Heart left ventricle (tissue), 16 donors: ENCODE measurements around the gene ZNF862. TPM values are rescaled to one million over a fixed set of nuclear protein-coding genes. Genes with fewer than 3 reads are reported as not detected.
A peak's percentile ranks its signal among the peaks of the same experiment; 100 is the strongest.

Experiments used
- ATAC-seq, 4 donors: fragments of 200-7000 bp; cut with Tn5 transposase; one replicate each; pipeline ENCODE4 v1.9.1; 2020 to 2022; ENCODE audit warnings: moderate library complexity in 4 of 4, mild to moderate bottlenecking in 3 of 4, moderate number of reproducible peaks in 1 of 4
- DNase-seq, 5 donors: peaks; one replicate each; pipeline ENCODE4 v3.0.0-alpha.2; 2020
- H3K27ac ChIP-seq, 12 donors: fragments of 200-600 bp; sonication (generic) in 4 of 12; one replicate each; pipeline versions ENCODE4 v1.5.0 to v1.8.0; 2016 to 2022; ENCODE audit warnings: mild to moderate bottlenecking in 2 of 12
- H3K27me3 ChIP-seq, 9 donors: fragments of 200-600 bp; sonication (generic) in 2 of 9; one replicate each; pipeline versions ENCODE4 v1.5.1 to v1.8.0; 2016 to 2022; ENCODE audit warnings: mild to moderate bottlenecking in 3 of 9
- H3K36me3 ChIP-seq, 9 donors: fragments of 200-600 bp; sonication (generic) in 2 of 9; one replicate each; pipeline versions ENCODE4 v1.5.0 to v1.8.0; 2018 to 2022; ENCODE audit warnings: mild to moderate bottlenecking in 2 of 9
- H3K4me1 ChIP-seq, 12 donors: fragments of 200-600 bp; sonication (generic) in 4 of 12; one replicate each; pipeline versions ENCODE4 v1.5.0 to v1.8.0; 2016 to 2022; ENCODE audit warnings: mild to moderate bottlenecking in 3 of 12
- H3K4me3 ChIP-seq, 12 donors: fragments of 200-600 bp; sonication (generic) in 4 of 12; one replicate each; pipeline versions ENCODE4 v1.5.0 to v1.8.0; 2017 to 2022; ENCODE audit warnings: mild to moderate bottlenecking in 9 of 12, moderate library complexity in 4 of 12
- H3K9me3 ChIP-seq, 12 donors: fragments of 200-600 bp; sonication (generic) in 4 of 12; one replicate each; pipeline versions ENCODE4 v1.5.0 to v1.8.0; 2016 to 2022; ENCODE audit warnings: mild to moderate bottlenecking in 1 of 12
- POLR2A ChIP-seq, 2 donors: fragments of 450-650 bp; IDR thresholded peaks; one replicate each; pipeline ENCODE4 v1.6.1; 2017; ENCODE audit warnings: antibody characterized with exemption in 2 of 2, mild to moderate bottlenecking in 2 of 2, moderate library complexity in 2 of 2
- WGBS, 4 donors: extraction: QIAGEN DNeasy Blood & Tissue Kit in 2 of 4; methylation state at CpG; one replicate each; pipeline versions ENCODE4 v1.1.5 to v1.1.7; 2013 to 2018; 5-methylcytosine and 5-hydroxymethylcytosine counted together
- intact Hi-C, 10 donors: fragments of 100-400 bp; cut with DNase I; formaldehyde crosslinking; loops; one replicate each; pipeline versions ENCODE4 v1.11.1 to v1.14.2; 2022
- polyA plus RNA-seq, 2 donors: library from polyadenylated mRNA; stranded (reverse); fragments of 200-250 nt; gene quantifications; one replicate each; pipeline ENCODE4 v1.2.3, GENCODE V29; 2013
- total RNA-seq, 9 donors: library from RNA; depleted of rRNA in 2 of 9; stranded (reverse); fragments of >200 nt in 2 of 9; fragmentation: NEBNext Ultra II Directional in 3 of 9; extraction: Animal tissue kit (Norgen Biotek cat#: 25700) in 3 of 9; gene quantifications; one replicate each; pipeline versions ENCODE4 v1.1.0 to v1.2.4, GENCODE V29; 2016 to 2023
- TF ChIP-seq, protein P1 (sequence below), 12 donors: fragments of 200-600 bp; sonication (generic) in 4 of 12; IDR thresholded peaks; one replicate each; pipeline versions ENCODE4 v1.5.0 to v1.8.0; 2018 to 2022; ENCODE audit warnings: antibody characterized with exemption in 12 of 12, mild to moderate bottlenecking in 5 of 12
- donor health status: ischemic (EF 13 %, LVEDD 7.1; RV severe dilation, severe dysfunction).
- donor health status: healthy with polysubstance abuse.
- donor health status: DM: no; HTN: yes; CAD: no.
- donor health status: DM: no; HTN: no; CAD: no.
- donor health status: ischemic (EF 25% LVEDD 6.9; RV normal size, moderate dysfunction).
- donor health status: ischemic (EF 25% LVEDD 5.7; RV mildly dilated, moderate dysfunction).
- donor health status: healthy.
- donor health status: DM: yes; HTN: yes; CAD: no.
- donor health status: ischemic (EF 35%, LVEDD 5.7; RV mildly dilated, moderate dysfunction).
- donor health status: nonischemic (EF 11% LVEDD 7.7; RV severe dilation, severe dysfunction).
- donor health status: DM: yes; HTN: yes; CAD: no.
- donor health status: PGD.
- donor health status: ischemic (EF 29% LVEDD 5.4; RV normal size, mild dysfunction).
- donor health status: nonischemic (EF 23%, LVEDD 6.1; RV moderate dilation, normal function).

Gene ZNF862
- total and polyA plus RNA-seq, 11 donors: 6.9 to 18.1 (median 9.1) TPM

DNA sequence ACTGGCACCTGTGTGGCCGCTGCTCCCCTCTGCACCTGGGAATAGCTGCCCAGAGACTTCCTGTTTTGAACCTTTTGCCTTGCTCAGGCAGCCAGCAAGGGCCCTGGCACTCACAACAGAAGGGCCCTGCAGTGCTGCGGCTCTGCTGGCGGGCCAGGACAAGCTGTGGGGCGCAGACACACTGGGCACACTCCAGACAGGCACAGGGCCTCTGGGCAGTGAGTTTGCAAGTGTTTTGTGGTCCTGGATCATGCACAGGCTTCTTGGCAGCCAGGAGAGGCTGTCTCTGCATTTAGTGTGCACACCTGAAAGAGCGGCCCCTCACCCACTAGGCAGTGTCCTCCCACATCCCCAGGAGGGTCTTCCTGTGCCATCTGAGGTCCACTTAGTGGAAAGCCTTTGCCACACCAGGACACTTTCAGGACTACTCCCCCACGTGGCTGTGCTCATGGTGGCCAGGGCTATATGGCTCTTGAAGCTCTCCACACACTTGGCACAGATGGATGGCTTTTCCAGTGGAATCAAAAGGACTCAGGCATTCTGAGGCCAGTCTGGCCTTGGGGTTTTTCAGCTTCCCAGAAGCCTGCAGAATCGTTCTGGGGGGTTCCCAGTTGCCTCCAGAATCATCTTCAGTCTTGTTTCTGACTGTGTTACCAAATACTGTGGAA is 30.6 kb downstream of the ZNF862 start:
- TF ChIP-seq, protein P1, sequence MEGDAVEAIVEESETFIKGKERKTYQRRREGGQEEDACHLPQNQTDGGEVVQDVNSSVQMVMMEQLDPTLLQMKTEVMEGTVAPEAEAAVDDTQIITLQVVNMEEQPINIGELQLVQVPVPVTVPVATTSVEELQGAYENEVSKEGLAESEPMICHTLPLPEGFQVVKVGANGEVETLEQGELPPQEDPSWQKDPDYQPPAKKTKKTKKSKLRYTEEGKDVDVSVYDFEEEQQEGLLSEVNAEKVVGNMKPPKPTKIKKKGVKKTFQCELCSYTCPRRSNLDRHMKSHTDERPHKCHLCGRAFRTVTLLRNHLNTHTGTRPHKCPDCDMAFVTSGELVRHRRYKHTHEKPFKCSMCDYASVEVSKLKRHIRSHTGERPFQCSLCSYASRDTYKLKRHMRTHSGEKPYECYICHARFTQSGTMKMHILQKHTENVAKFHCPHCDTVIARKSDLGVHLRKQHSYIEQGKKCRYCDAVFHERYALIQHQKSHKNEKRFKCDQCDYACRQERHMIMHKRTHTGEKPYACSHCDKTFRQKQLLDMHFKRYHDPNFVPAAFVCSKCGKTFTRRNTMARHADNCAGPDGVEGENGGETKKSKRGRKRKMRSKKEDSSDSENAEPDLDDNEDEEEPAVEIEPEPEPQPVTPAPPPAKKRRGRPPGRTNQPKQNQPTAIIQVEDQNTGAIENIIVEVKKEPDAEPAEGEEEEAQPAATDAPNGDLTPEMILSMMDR (IDR thresholded peaks at IDR 0.05): no peak
- no peak for TF ChIP-seq POLR2A (IDR thresholded peaks at IDR 0.05)
- DNase-seq (peak in 1 of 5 donors; percentile 47), ATAC-seq (no peak)
- H3K4me1 ChIP-seq: peaks cover 0 to 59% (median 12%) of the 10 kb centered on the region in 12 donors
- WGBS, 4 donors: 67 to 80% (median 76%) methylated on average over 4 to 7 of the region's 7 CpGs
- H3K36me3 ChIP-seq: peaks cover 0 to 31% (median 17%) of the 10 kb centered on the region in 9 donors
- H3K4me3 ChIP-seq: no peak overlapping the region
- H3K27me3 ChIP-seq: no peaks in the 10 kb centered on the region
- intact Hi-C loops: no loop called here
- no peaks in the 10 kb centered on the region for H3K9me3 ChIP-seq
- peak overlapping the region in 1 of 12 donors; percentile 63 for H3K27ac ChIP-seq

DNA sequence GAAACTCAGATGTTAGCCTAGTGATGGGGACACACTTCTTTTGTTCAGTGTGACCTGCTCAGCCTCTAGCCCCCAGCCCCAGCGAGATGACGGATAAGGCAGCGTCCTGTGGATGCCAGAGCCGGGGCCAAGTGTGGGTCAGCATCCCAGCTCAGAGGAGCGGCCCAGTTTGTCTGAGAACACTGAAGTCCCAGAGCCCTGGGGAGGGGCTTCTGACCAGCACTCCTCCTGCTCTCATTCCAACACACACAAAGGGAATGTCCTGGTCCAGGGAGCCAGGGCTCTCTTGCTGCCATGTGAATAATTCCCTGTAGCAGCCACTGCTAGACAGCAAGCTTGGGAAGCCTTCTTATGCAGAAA is 31.1 kb downstream of the ZNF862 start:
- H3K4me3 ChIP-seq: no peak overlapping the region
- H3K27ac ChIP-seq: peak overlapping the region in 1 of 12 donors; percentile 63
- no peaks in the 10 kb centered on the region for H3K27me3 ChIP-seq
- H3K36me3 ChIP-seq: peaks cover 0 to 25% (median 12%) of the 10 kb centered on the region in 9 donors
- H3K4me1 ChIP-seq: peaks cover 0 to 63% (median 16%) of the 10 kb centered on the region in 12 donors
- DNase-seq (peak in 1 of 5 donors; percentile 29), ATAC-seq (no peak)
- intact Hi-C loops: no loop called here
- no peak for TF ChIP-seq POLR2A (IDR thresholded peaks at IDR 0.05)
- TF ChIP-seq, protein P1 (IDR thresholded peaks at IDR 0.05): no peak
- WGBS, 4 donors: 78 to 85% (median 81%) methylated on average over 5 of the region's 5 CpGs
- H3K9me3 ChIP-seq: no peaks in the 10 kb centered on the region

DNA sequence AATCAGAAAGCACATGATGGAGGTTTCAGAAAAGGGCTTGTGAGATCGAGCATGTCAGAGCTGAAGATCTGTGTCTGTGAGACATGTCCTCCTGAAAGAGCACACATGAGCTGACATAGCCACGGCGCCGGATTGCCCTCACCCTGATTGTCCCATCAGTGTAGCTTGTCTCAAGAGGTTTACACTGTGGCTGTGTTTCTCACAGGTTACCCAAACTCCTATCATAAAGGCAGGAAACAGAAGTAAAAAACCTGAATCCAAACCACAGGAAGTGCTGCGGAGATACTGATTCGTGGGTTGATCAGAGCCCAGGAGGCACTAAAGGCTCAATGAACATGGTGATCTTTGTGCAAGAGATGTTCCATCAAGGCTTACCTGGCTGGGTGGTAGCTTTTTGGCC is 31.7 kb downstream of the ZNF862 start:
- DNase-seq (peak in 2 of 5 donors; percentile 4 to 60), ATAC-seq (no peak)
- no peaks in the 10 kb centered on the region for H3K27me3 ChIP-seq
- H3K4me1 ChIP-seq: peaks cover 0 to 66% (median 21%) of the 10 kb centered on the region in 12 donors
- no peak overlapping the region for H3K4me3 ChIP-seq
- TF ChIP-seq, protein P1 (IDR thresholded peaks at IDR 0.05): no peak
- TF ChIP-seq POLR2A (IDR thresholded peaks at IDR 0.05): no peak
- H3K36me3 ChIP-seq: peaks cover 0 to 20% (median 6%) of the 10 kb centered on the region in 9 donors
- intact Hi-C loops: loop anchor here in 3 of 10 donors (5.0 to 10.0 kb wide), 3 partner anchors 33 to 535 kb away; partner anchors contain the start of genes ZNF467 (in 1 of the 3) and ZNF862 (in 1 of the 3)
- H3K9me3 ChIP-seq: no peaks in the 10 kb centered on the region
- H3K27ac ChIP-seq: peak overlapping the region in 1 of 12 donors; percentile 63
- WGBS, 4 donors: 65 to 88% (median 79%) methylated on average over 6 of the region's 6 CpGs

DNA sequence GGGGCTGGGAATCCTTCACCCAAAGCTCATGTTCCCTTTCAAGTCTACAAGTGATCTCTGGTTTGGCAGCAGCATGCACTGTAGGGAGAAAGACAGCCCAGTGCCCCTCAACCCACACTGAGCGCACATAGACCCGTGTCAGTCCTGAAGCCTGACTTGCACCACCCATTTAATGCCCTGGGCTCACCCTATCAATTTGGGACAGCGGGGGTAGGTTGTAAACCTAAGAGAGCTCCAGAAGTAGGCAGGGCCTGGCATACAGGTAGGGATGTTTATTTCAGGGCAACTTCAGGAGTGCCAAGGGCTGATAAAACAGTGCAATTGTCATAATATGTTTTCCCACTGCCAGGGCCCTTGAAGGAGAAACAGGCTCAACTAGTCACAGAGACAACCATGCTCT is 32.1 kb downstream of the ZNF862 start:
- Histone ChIP-seq H3K27me3 (no peaks in the 10 kb centered on the region), H3K4me1 (peaks cover 0 to 66% (median 25%) of the 10 kb centered on the region in 12 donors), H3K4me3 (no peak overlapping the region), H3K27ac (peak overlapping the region in 1 of 12 donors; percentile 60), H3K9me3 (no peaks in the 10 kb centered on the region), H3K36me3 (peaks cover 0 to 15% (median 2%) of the 10 kb centered on the region in 9 donors)
- ATAC-seq: no peak
- intact Hi-C loops: loop anchor here in 3 of 10 donors (5.0 to 10.0 kb wide), 3 partner anchors 33 to 535 kb away; partner anchors contain the start of genes ZNF467 (in 1 of the 3) and ZNF862 (in 1 of the 3)
- WGBS, 4 donors: 79 to 93% (median 86%) methylated on average over 2 to 3 of the region's 3 CpGs
- TF ChIP-seq, protein P1 (IDR thresholded peaks at IDR 0.05): no peak
- no peak for TF ChIP-seq POLR2A (IDR thresholded peaks at IDR 0.05)
- peak in 1 of 5 donors; percentile 7 for DNase-seq
